HG03066 (cell line): ENCODE results near the gene PLPP4.

Experiments used
- ATAC-seq: cut with Tn5 transposase; IDR thresholded peaks from one replicate; pipeline ENCODE4 v1.9.1; 2021; ENCODE audit warnings: low read depth; ENCODE audit not compliant: unreplicated experiment

PLPP4 gene

GRCh38 chr10:120606051-120606764 lies 149.2 kb downstream of the PLPP4 start:
- peak; percentile 58 for ATAC-seq

- no peak for ATAC-seq
Observed at GRCh38 chr10:120607016-120607709, 150.1 kb downstream of the PLPP4 start.

- ATAC-seq: no peak
Observed at GRCh38 chr10:120607710-120608703, 151.0 kb downstream of the PLPP4 start.

GRCh38 chr10:120609006-120609405 lies 152.0 kb downstream of the PLPP4 start:
- no peak for ATAC-seq

GRCh38 chr10:120610791-120611190 lies 153.8 kb downstream of the PLPP4 start:
- no peak for ATAC-seq

- no peak for ATAC-seq
Observed at GRCh38 chr10:120612756-120613155, 155.7 kb downstream of the PLPP4 start.

- ATAC-seq: no peak
Observed at GRCh38 chr10:120613180-120613579, 156.2 kb downstream of the PLPP4 start.

GRCh38 chr10:120614680-120615079 lies 157.7 kb downstream of the PLPP4 start:
- ATAC-seq: no peak

GRCh38 chr10:120616311-120616911 lies 159.4 kb downstream of the PLPP4 start:
- no peak for ATAC-seq

- ATAC-seq: no peak
Observed at GRCh38 chr10:120628197-120628596, 171.2 kb downstream of the PLPP4 start.

- no peak for ATAC-seq
Observed at GRCh38 chr10:120630266-120630665, 173.2 kb downstream of the PLPP4 start.

- no peak for ATAC-seq
Observed at GRCh38 chr10:120632047-120632446, 175.0 kb downstream of the PLPP4 start.

- ATAC-seq: no peak
Observed at GRCh38 chr10:120632942-120633341, 175.9 kb downstream of the PLPP4 start.

GRCh38 chr10:120634659-120635058 lies 177.6 kb downstream of the PLPP4 start:
- ATAC-seq: no peak
